DND-41 (cell line): ENCODE measurements around the gene CACNA1D.

Experiments used
- ATAC-seq: fragments of 200-7000 bp; cut with Tn5 transposase; 3 replicates; pipeline ENCODE4 v1.9.1; 2021; ENCODE audit warnings: low read depth; ENCODE audit not compliant: insufficient read depth
- DNase-seq: peaks from one replicate; pipeline ENCODE4 v3.0.0-alpha.2; 2020
- H2AFZ ChIP-seq: 2 replicates; pipeline ENCODE4 v1.6.0; 2012; ENCODE audit warnings: low read depth, low read length
- H3K27ac ChIP-seq: 2 replicates; pipeline ENCODE4 v1.5.1; 2012; ENCODE audit warnings: low read length, inconsistent platforms
- H3K27me3 ChIP-seq: fragments of 200-600 bp; sonication (generic); 2 replicates; pipeline ENCODE4 v1.6.0; 2012; ENCODE audit warnings: low read length, mild to moderate bottlenecking, inconsistent platforms; ENCODE audit not compliant: insufficient read depth, poor library complexity
- H3K36me3 ChIP-seq: 2 replicates; pipeline ENCODE4 v1.5.1; 2012; ENCODE audit warnings: low read length, inconsistent platforms; ENCODE audit not compliant: insufficient read depth
- H3K4me1 ChIP-seq: 2 replicates; pipeline ENCODE4 v1.5.1; 2012; ENCODE audit warnings: mild to moderate bottlenecking, low read length; ENCODE audit not compliant: insufficient read depth
- H3K4me2 ChIP-seq: 2 replicates; pipeline ENCODE4 v1.6.0; 2012; ENCODE audit warnings: mild to moderate bottlenecking, moderate library complexity, low read length, inconsistent platforms; ENCODE audit not compliant: insufficient read depth
- H3K4me3 ChIP-seq, 2 experiments: fragments of 200-600 bp in 1 of 2; shearing (Covaris generic) in 1 of 2; 2 replicates each; pipeline ENCODE4 v1.5.1; 2012 to 2016; ENCODE audit warnings: inconsistent platforms in 2 of 2, low read length in 2 of 2, mild to moderate bottlenecking in 2 of 2, low read depth in 1 of 2, moderate library complexity in 1 of 2
- H3K79me2 ChIP-seq: 2 replicates; pipeline ENCODE4 v1.6.0; 2012; ENCODE audit warnings: low read length, inconsistent platforms; ENCODE audit not compliant: insufficient read depth
- H3K9ac ChIP-seq: 2 replicates; pipeline ENCODE4 v1.6.0; 2012; ENCODE audit warnings: low read depth, mild to moderate bottlenecking, inconsistent platforms, low read length, moderate library complexity
- H3K9me3 ChIP-seq: 2 replicates; pipeline ENCODE4 v1.5.1; 2012; ENCODE audit warnings: low read length, moderate library complexity, mild to moderate bottlenecking, inconsistent platforms; ENCODE audit not compliant: insufficient read depth, severe bottlenecking
- H4K20me1 ChIP-seq: 2 replicates; pipeline ENCODE4 v1.6.0; 2012; ENCODE audit warnings: low read length; ENCODE audit not compliant: insufficient read depth
- CTCF ChIP-seq: IDR thresholded peaks from 2 replicates; pipeline ENCODE4 v1.5.1; 2012; ENCODE audit warnings: borderline replicate concordance, low read length, moderate library complexity, mild to moderate bottlenecking; ENCODE audit not compliant: poor library complexity, severe bottlenecking; ENCODE audit errors: extremely low read depth
- EZH2 ChIP-seq: IDR thresholded peaks from 3 replicates; pipeline ENCODE4 v1.6.1; 2012; ENCODE audit warnings: borderline replicate concordance, low read depth, mild to moderate bottlenecking, moderate library complexity, low read length, inconsistent platforms; ENCODE audit not compliant: severe bottlenecking

The CACNA1D gene

GRCh38 chr3:53739966-53740365, 245.6 kb downstream of the CACNA1D start:
- H3K27me3 ChIP-seq, result peaks cover 7% of the 10 kb centered on the region
- H4K20me1 ChIP-seq, result no peaks in the 10 kb centered on the region
- DNase-seq (no peak), ATAC-seq (no peak)
- TF ChIP-seq CTCF, result no peak
- no peak for TF ChIP-seq EZH2
- H3K4me3 ChIP-seq, result no peak overlapping the region
- no peaks in the 10 kb centered on the region for H3K36me3 ChIP-seq
- H3K4me2 ChIP-seq, result no peak overlapping the region
- H3K9me3 ChIP-seq, result no peaks in the 10 kb centered on the region
- H3K9ac ChIP-seq, result no peak overlapping the region
- no peaks in the 10 kb centered on the region for H3K4me1 ChIP-seq
- H3K79me2 ChIP-seq, result no peaks in the 10 kb centered on the region
- H2AFZ ChIP-seq, result no peak overlapping the region
- no peak overlapping the region for H3K27ac ChIP-seq

- Histone ChIP-seq H3K79me2 (no peaks in the 10 kb centered on the region), H3K9me3 (no peaks in the 10 kb centered on the region), H4K20me1 (no peaks in the 10 kb centered on the region), H3K4me2 (no peak overlapping the region), H3K4me1 (no peaks in the 10 kb centered on the region), H3K27ac (no peak overlapping the region), H3K9ac (no peak overlapping the region), H2AFZ (no peak overlapping the region), H3K4me3 (no peak overlapping the region), H3K27me3 (peaks cover 7% of the 10 kb centered on the region), H3K36me3 (no peaks in the 10 kb centered on the region)
- DNase-seq, result no peak
- TF ChIP-seq CTCF (no peak), EZH2 (no peak)
- ATAC-seq, result no peak
Observed at GRCh38 chr3:53740956-53741355, 246.5 kb downstream of the CACNA1D start.

GRCh38 chr3:53744351-53744750, 249.9 kb downstream of the CACNA1D start:
- no peaks in the 10 kb centered on the region for H3K4me1 ChIP-seq
- H2AFZ ChIP-seq, result no peak overlapping the region
- no peaks in the 10 kb centered on the region for H3K36me3 ChIP-seq
- DNase-seq (peak; percentile 8), ATAC-seq (peak; percentile 64)
- no peak overlapping the region for H3K27ac ChIP-seq
- H3K4me2 ChIP-seq, result no peak overlapping the region
- H3K9me3 ChIP-seq, result no peaks in the 10 kb centered on the region
- H3K4me3 ChIP-seq, result no peak overlapping the region
- no peaks in the 10 kb centered on the region for H3K79me2 ChIP-seq
- H3K9ac ChIP-seq, result no peak overlapping the region
- no peaks in the 10 kb centered on the region for H4K20me1 ChIP-seq
- H3K27me3 ChIP-seq, result peaks cover 7% of the 10 kb centered on the region
- TF ChIP-seq EZH2 (no peak), CTCF (peak; percentile 14)

GRCh38 chr3:53747559-53747958, 253.1 kb downstream of the CACNA1D start:
- H4K20me1 ChIP-seq, result no peaks in the 10 kb centered on the region
- no peak for TF ChIP-seq EZH2
- no peak for TF ChIP-seq CTCF
- H3K27ac ChIP-seq, result no peak overlapping the region
- no peak overlapping the region for H3K4me3 ChIP-seq
- H3K9ac ChIP-seq, result no peak overlapping the region
- H3K4me1 ChIP-seq, result no peaks in the 10 kb centered on the region
- no peak for DNase-seq
- ATAC-seq, result no peak
- H2AFZ ChIP-seq, result no peak overlapping the region
- H3K27me3 ChIP-seq, result peaks cover 3% of the 10 kb centered on the region
- no peaks in the 10 kb centered on the region for H3K79me2 ChIP-seq
- no peaks in the 10 kb centered on the region for H3K36me3 ChIP-seq
- H3K4me2 ChIP-seq, result no peak overlapping the region
- no peaks in the 10 kb centered on the region for H3K9me3 ChIP-seq
